ELF-1 (cell line): ENCODE results near the gene TMEM106C.

Experiments
- DNase-seq: peaks from one replicate; pipeline ENCODE4 v3.0.0-alpha.2; 2016; ENCODE audit warnings: low read depth, low spot score

Gene TMEM106C

GRCh38 chr12:48016373-48017020, 53.1 kb downstream of the TMEM106C start:
- DNase-seq, result no peak

GRCh38 chr12:48017496-48017895, 54.1 kb downstream of the TMEM106C start:
- no peak for DNase-seq

DNA sequence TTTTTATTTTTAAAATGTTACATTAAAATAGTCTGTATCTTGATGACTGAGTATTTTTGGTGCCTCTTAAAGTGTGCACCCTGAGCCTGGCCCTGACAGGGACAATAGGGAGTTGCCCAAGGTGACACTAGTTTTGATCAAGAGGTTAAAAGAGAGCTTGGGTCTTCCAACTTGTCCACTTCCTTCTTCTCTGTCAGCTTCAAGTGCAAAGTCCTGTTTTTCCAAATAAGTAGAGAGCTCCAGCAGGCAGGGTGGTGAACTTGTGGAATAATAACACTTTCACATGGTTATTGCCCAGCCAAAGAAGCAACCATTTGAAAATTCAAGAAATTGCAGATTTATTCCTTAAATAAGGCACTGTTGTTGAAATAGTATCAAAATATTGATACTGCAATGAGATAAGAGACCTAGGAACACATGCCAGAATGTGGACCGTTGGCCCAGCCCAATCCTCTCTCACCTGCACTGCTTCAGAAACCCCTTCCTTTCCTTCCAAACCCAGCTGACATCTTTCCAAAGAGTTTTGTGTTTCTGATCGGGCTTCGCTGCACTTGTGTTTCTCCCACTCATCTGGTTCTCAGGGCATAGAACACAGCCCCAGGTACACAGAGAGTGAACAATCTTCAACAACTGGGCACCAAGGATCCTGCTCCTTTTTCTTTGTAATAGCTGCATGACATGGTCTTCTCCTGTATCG, 54.7 kb downstream of the TMEM106C start:
- no peak for DNase-seq
